ENCODE data around the gene PRKCE. TPM values are rescaled to one million over a fixed set of nuclear protein-coding genes. Genes with fewer than 3 reads are reported as not detected.

PRKCE gene
- total RNA-seq, 2 experiments from 2014 or later = 24.9 to 26.2 TPM

GRCh38 chr2:45629971-45630370 is 21.5 kb upstream of the PRKCE start:
- ATAC-seq (ENCODE audit: poor library complexity) (no peak), DNase-seq (no peak)
- no peaks in the 10 kb centered on the region for H3K4me1 Mint-ChIP-seq (ENCODE audit: low read depth)
- peaks cover 4 to 15% of the 10 kb centered on the region in 2 experiments for H3K27me3 ChIP-seq (ENCODE audit: control insufficient read depth in 1 of 2, insufficient read depth in 2 of 2, low read length in 2 of 2)
- POLR2A ChIA-PET = no interaction called here
- CTCF ChIA-PET = no interaction called here
- H3K36me3 Mint-ChIP-seq (ENCODE audit: low read depth) = no peaks in the 10 kb centered on the region
- no peak for TF ChIP-seq CTCF (IDR thresholded peaks at IDR 0.05)
- H3K27ac Mint-ChIP-seq = no peak overlapping the region
- H3K27me3 Mint-ChIP-seq = peaks cover 22% of the 10 kb centered on the region
- no peak overlapping the region for H3K4me3 Mint-ChIP-seq
- intact Hi-C loops (cut with DNase I, micrococcal nuclease) = no loop called here
- H3K9me3 ChIP-seq (ENCODE audit: control insufficient read depth in 1 of 2, insufficient read depth in 1 of 2, low read length in 2 of 2) = no peaks in the 10 kb centered on the region
- no peaks in the 10 kb centered on the region for H3K4me1 ChIP-seq (ENCODE audit: insufficient read depth, low read length)
- no peaks in the 10 kb centered on the region for H3K9me3 Mint-ChIP-seq
- no peaks in the 10 kb centered on the region for H3K36me3 ChIP-seq (ENCODE audit: insufficient read depth, low read length)
- no peak overlapping the region for H3K4me3 ChIP-seq (ENCODE audit: low read length)
- H3K27ac ChIP-seq (ENCODE audit: low read depth in 1 of 2, low read length in 2 of 2) = no peak overlapping the region

- ChIA-PET CTCF (no interaction called here), POLR2A (no interaction called here)
- H3K4me1 Mint-ChIP-seq (ENCODE audit: low read depth) = no peaks in the 10 kb centered on the region
- DNase-seq = no peak
- H3K9me3 Mint-ChIP-seq = no peaks in the 10 kb centered on the region
- Histone ChIP-seq H3K9me3 (ENCODE audit: control insufficient read depth in 1 of 2, insufficient read depth in 1 of 2, low read length in 2 of 2) (no peaks in the 10 kb centered on the region), H3K27ac (ENCODE audit: low read depth in 1 of 2, low read length in 2 of 2) (no peak overlapping the region), H3K36me3 (ENCODE audit: insufficient read depth, low read length) (no peaks in the 10 kb centered on the region), H3K4me1 (ENCODE audit: insufficient read depth, low read length) (no peaks in the 10 kb centered on the region), H3K4me3 (ENCODE audit: low read length) (no peak overlapping the region), H3K27me3 (ENCODE audit: control insufficient read depth in 1 of 2, insufficient read depth in 2 of 2, low read length in 2 of 2) (peaks cover 0 to 16% of the 10 kb centered on the region in 2 experiments)
- no peak for ATAC-seq (ENCODE audit: poor library complexity)
- no peak overlapping the region for H3K27ac Mint-ChIP-seq
- no peaks in the 10 kb centered on the region for H3K36me3 Mint-ChIP-seq (ENCODE audit: low read depth)
- no peak for TF ChIP-seq CTCF (IDR thresholded peaks at IDR 0.05)
- intact Hi-C loops (cut with DNase I, micrococcal nuclease) = no loop called here
- peaks cover 28% of the 10 kb centered on the region for H3K27me3 Mint-ChIP-seq
- H3K4me3 Mint-ChIP-seq = no peak overlapping the region
Observed at GRCh38 chr2:45631319-45631718, 20.2 kb upstream of the PRKCE start.

GRCh38 chr2:45631955-45632354 is 19.5 kb upstream of the PRKCE start:
- CTCF ChIA-PET = no interaction called here
- H3K27me3 ChIP-seq (ENCODE audit: control insufficient read depth in 1 of 2, insufficient read depth in 2 of 2, low read length in 2 of 2) = peaks cover 0 to 16% of the 10 kb centered on the region in 2 experiments
- POLR2A ChIA-PET = no interaction called here

More at GRCh38 chr2:45631955-45632354, 19.5 kb upstream of the PRKCE start:
- Histone ChIP-seq H3K4me1 (ENCODE audit: insufficient read depth, low read length) (no peaks in the 10 kb centered on the region), H3K27ac (ENCODE audit: low read depth in 1 of 2, low read length in 2 of 2) (no peak overlapping the region), H3K9me3 (ENCODE audit: control insufficient read depth in 1 of 2, insufficient read depth in 1 of 2, low read length in 2 of 2) (no peaks in the 10 kb centered on the region), H3K4me3 (ENCODE audit: low read length) (no peak overlapping the region), H3K36me3 (ENCODE audit: insufficient read depth, low read length) (no peaks in the 10 kb centered on the region)
- DNase-seq (no peak), ATAC-seq (ENCODE audit: poor library complexity) (no peak)
- intact Hi-C loops (cut with DNase I, micrococcal nuclease) = no loop called here
- no peak for TF ChIP-seq CTCF (IDR thresholded peaks at IDR 0.05)
- H3K27me3 Mint-ChIP-seq = peaks cover 28% of the 10 kb centered on the region
- no peaks in the 10 kb centered on the region for H3K4me1 Mint-ChIP-seq (ENCODE audit: low read depth)
- H3K27ac Mint-ChIP-seq = no peak overlapping the region
- no peaks in the 10 kb centered on the region for H3K36me3 Mint-ChIP-seq (ENCODE audit: low read depth)
- H3K9me3 Mint-ChIP-seq = no peaks in the 10 kb centered on the region
- H3K4me3 Mint-ChIP-seq = no peak overlapping the region
